Measurements from ENCODE around the gene STIM1.

DNA sequence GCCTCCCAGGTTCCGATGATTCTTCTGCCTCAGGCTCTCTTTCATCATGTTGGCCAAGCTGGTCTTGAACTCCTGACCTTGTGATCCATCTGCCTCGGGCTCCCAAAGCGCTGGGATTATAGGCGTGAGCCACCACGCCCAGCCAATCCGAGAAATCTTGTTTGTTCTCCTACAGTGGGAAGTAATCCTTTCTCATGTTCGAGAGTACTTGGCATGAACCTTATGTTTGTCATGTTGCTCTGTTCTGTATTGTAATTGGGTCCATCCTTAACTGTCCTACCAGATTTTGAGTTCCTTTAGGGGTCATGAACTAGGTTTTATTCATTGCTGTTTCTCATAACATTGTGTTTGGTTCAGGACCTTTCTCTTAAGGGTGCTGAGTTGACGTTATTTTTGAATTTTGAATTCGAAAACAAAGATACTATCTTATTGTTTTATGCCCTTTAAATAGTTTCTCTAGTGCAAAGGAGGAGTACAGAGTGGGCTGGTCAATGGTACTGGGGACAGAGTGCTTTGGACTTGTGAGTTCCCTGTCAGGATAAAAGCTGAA is 125.7 kb downstream of the STIM1 start:
- TF ChIP-seq POLR2A (IDR thresholded peaks at IDR 0.05; ENCODE audit: low read depth, low read length): no peak
- TF ChIP-seq TAF1 (IDR thresholded peaks at IDR 0.05; ENCODE audit: borderline replicate concordance, low read depth, low read length): no peak

Measured in GM12892 (cell line).